GM23338 (cell line): ENCODE measurements around the gene XCL2. TPM values are rescaled to one million over a fixed set of nuclear protein-coding genes. Genes with fewer than 3 reads are reported as not detected.

Experiments
- ATAC-seq: fragments of 200-7000 bp; cut with Tn5 transposase; 3 replicates; pipeline ENCODE4 v1.9.1; 2020
- DNase-seq: peaks from one replicate; pipeline ENCODE4 v3.0.0-alpha.2; 2015; ENCODE audit warnings: low spot score
- H2AFZ ChIP-seq: fragments of 200-600 bp; sonication (generic); 2 replicates; pipeline ENCODE4 v1.8.0; 2016; ENCODE audit warnings: antibody characterized with exemption, mild to moderate bottlenecking, moderate library complexity
- H3F3A ChIP-seq: fragments of 200-600 bp; sonication (generic); replicated peaks from 2 replicates; pipeline ENCODE4 v1.8.0; 2017; ENCODE audit warnings: antibody characterized with exemption, mixed run types, low read depth
- H3K27ac ChIP-seq: fragments of 200-600 bp; sonication (generic); 2 replicates; pipeline ENCODE4 v1.6.1; 2016; ENCODE audit warnings: low read depth
- H3K27me3 ChIP-seq: fragments of 200-600 bp; sonication (generic); 2 replicates; pipeline ENCODE4 v1.8.0; 2016; ENCODE audit warnings: mild to moderate bottlenecking, mixed run types, moderate library complexity; ENCODE audit not compliant: insufficient read depth
- H3K36me3 ChIP-seq: fragments of 200-600 bp; sonication (generic); 2 replicates; pipeline ENCODE4 v1.8.0; 2016; ENCODE audit warnings: mild to moderate bottlenecking; ENCODE audit not compliant: insufficient read depth
- H3K4me1 ChIP-seq: fragments of 200-600 bp; sonication (generic); 2 replicates; pipeline ENCODE4 v1.8.0; 2016; ENCODE audit warnings: mild to moderate bottlenecking, moderate library complexity; ENCODE audit not compliant: insufficient read depth
- H3K4me2 ChIP-seq: fragments of 200-600 bp; sonication (generic); 2 replicates; pipeline ENCODE4 v1.7.1; 2017; ENCODE audit warnings: mixed run types
- H3K4me3 ChIP-seq: fragments of 200-600 bp; sonication (generic); 2 replicates; pipeline ENCODE4 v1.6.1; 2016; ENCODE audit warnings: mixed run types
- H3K79me2 ChIP-seq: fragments of 200-600 bp; sonication (generic); replicated peaks from 2 replicates; pipeline ENCODE4 v1.8.0; 2017; ENCODE audit warnings: mild to moderate bottlenecking; ENCODE audit not compliant: insufficient read depth
- H3K9me2 ChIP-seq: fragments of 200-600 bp; sonication (generic); 2 replicates; pipeline ENCODE4 v1.8.0; 2017; ENCODE audit not compliant: insufficient read depth
- H4K20me1 ChIP-seq: fragments of 200-600 bp; sonication (generic); replicated peaks from 2 replicates; pipeline ENCODE4 v1.8.0; 2017; ENCODE audit warnings: mild to moderate bottlenecking; ENCODE audit not compliant: insufficient read depth
- H3K27ac Mint-ChIP-seq: 2 replicates; pipeline ENCODE4 v1.8.0; 2020; ENCODE audit warnings: inconsistent platforms, mild to moderate bottlenecking, moderate library complexity, mixed read lengths
- H3K27me3 Mint-ChIP-seq: 3 replicates; pipeline ENCODE4 v1.8.0; 2022; ENCODE audit warnings: low read depth, mild to moderate bottlenecking, moderate library complexity, mixed read lengths, inconsistent platforms; ENCODE audit not compliant: insufficient read depth, poor library complexity
- H3K36me3 Mint-ChIP-seq: 3 replicates; pipeline ENCODE4 v1.8.0; 2021; ENCODE audit warnings: low read depth, mild to moderate bottlenecking, inconsistent platforms, moderate library complexity, mixed read lengths
- H3K4me1 Mint-ChIP-seq: 3 replicates; pipeline ENCODE4 v1.8.0; 2020; ENCODE audit warnings: mild to moderate bottlenecking, inconsistent platforms, mixed read lengths
- H3K4me3 Mint-ChIP-seq: 3 replicates; pipeline ENCODE4 v1.8.0; 2021; ENCODE audit warnings: moderate library complexity, mild to moderate bottlenecking, inconsistent platforms, mixed read lengths
- H3K9me3 Mint-ChIP-seq: 3 replicates; pipeline ENCODE4 v1.8.0; 2020; ENCODE audit warnings: moderate library complexity, mild to moderate bottlenecking, inconsistent platforms, mixed read lengths
- CREB1 ChIP-seq: fragments of 250-450 bp; sonication (Bioruptor Pico); IDR thresholded peaks from 2 replicates; pipeline ENCODE4 v1.5.0; 2020; ENCODE audit warnings: low read depth, mild to moderate bottlenecking, moderate library complexity
- CTCF ChIP-seq, 2 experiments: fragments of 200-600 bp in 1 of 2; sonication (generic) in 1 of 2; conservative IDR thresholded peaks; 2 replicates each; pipeline versions ENCODE4 v1.5.1 to v1.6.1; 2016 to 2017; ENCODE audit warnings: antibody characterized with exemption in 2 of 2, low read depth in 2 of 2, mild to moderate bottlenecking in 2 of 2, moderate library complexity in 1 of 2
- ETS1 ChIP-seq: IDR thresholded peaks from 2 replicates; pipeline ENCODE4 v1.6.1; 2016; ENCODE audit warnings: antibody characterized with exemption
- EZH2 ChIP-seq: fragments of 200-600 bp; sonication (generic); IDR thresholded peaks from one replicate; pipeline ENCODE4 v1.8.0; 2017; ENCODE audit warnings: antibody characterized with exemption, mild to moderate bottlenecking, low read depth; ENCODE audit not compliant: unreplicated experiment
- EZH2phosphoT487 ChIP-seq: fragments of 200-600 bp; sonication (generic); IDR thresholded peaks from one replicate; pipeline ENCODE4 v1.8.1; 2018; ENCODE audit warnings: antibody characterized with exemption; ENCODE audit not compliant: unreplicated experiment
- JUNB ChIP-seq: IDR thresholded peaks from one replicate; pipeline ENCODE4 v1.6.1; 2016; ENCODE audit warnings: antibody characterized with exemption; ENCODE audit not compliant: unreplicated experiment
- NANOG ChIP-seq: IDR thresholded peaks from 2 replicates; pipeline ENCODE4 v1.6.1; 2016; ENCODE audit warnings: antibody characterized with exemption, borderline replicate concordance
- POLR2AphosphoS5 ChIP-seq: IDR thresholded peaks from 2 replicates; pipeline ENCODE4 v1.6.1; 2016; ENCODE audit warnings: antibody characterized with exemption, low read depth
- REST ChIP-seq: IDR thresholded peaks from one replicate; pipeline ENCODE4 v1.6.1; 2018; ENCODE audit warnings: antibody characterized with exemption; ENCODE audit not compliant: unreplicated experiment
- STAT1 ChIP-seq: IDR thresholded peaks from one replicate; pipeline ENCODE4 v1.6.1; 2016; ENCODE audit warnings: antibody characterized with exemption; ENCODE audit not compliant: unreplicated experiment
- ZNF114 ChIP-seq: fragments of 250-450 bp; sonication (Bioruptor Pico); IDR thresholded peaks from 2 replicates; pipeline ENCODE4 v1.5.0; 2020; ENCODE audit warnings: mild to moderate bottlenecking, moderate library complexity
- ZNF331 ChIP-seq: fragments of 250-450 bp; sonication (Bioruptor Pico); IDR thresholded peaks from 2 replicates; pipeline ENCODE4 v1.5.0; 2020; ENCODE audit warnings: low read depth, mild to moderate bottlenecking, moderate library complexity
- ZNF462 ChIP-seq: fragments of 250-450 bp; sonication (Bioruptor Pico); IDR thresholded peaks from 2 replicates; pipeline ENCODE4 v1.5.0; 2020; ENCODE audit warnings: mild to moderate bottlenecking, moderate library complexity
- polyA plus RNA-seq: library from polyadenylated mRNA; unstranded; fragments of >200 nt; fragmentation: Nextera tagmentation; extraction: Ambion mirVana; gene quantifications from 2 replicates; pipeline ENCODE4 v1.2.1, GENCODE V29; 2016
- total RNA-seq: library from RNA; depleted of rRNA; stranded (reverse); fragments of >200 nt; shearing (Covaris generic); gene quantifications from 2 replicates; pipeline ENCODE4 v1.2.3, GENCODE V29; 2014

Gene XCL2
- total and polyA plus RNA-seq, 2 experiments from 2014 or later, result not detected

- H3K27ac Mint-ChIP-seq, result no peak overlapping the region
- Histone ChIP-seq H3K27me3 (no peaks in the 10 kb centered on the region), H3K4me2 (no peak overlapping the region), H3K36me3 (no peaks in the 10 kb centered on the region), H4K20me1 (no peaks in the 10 kb centered on the region), H3K9me2 (no peaks in the 10 kb centered on the region), H3F3A (no peaks in the 10 kb centered on the region), H3K27ac (no peak overlapping the region), H3K4me3 (no peak overlapping the region), H3K4me1 (no peaks in the 10 kb centered on the region), H3K79me2 (no peaks in the 10 kb centered on the region), H2AFZ (no peak overlapping the region)
- H3K27me3 Mint-ChIP-seq, result no peaks in the 10 kb centered on the region
- no peaks in the 10 kb centered on the region for H3K9me3 Mint-ChIP-seq
- no peaks in the 10 kb centered on the region for H3K36me3 Mint-ChIP-seq
- DNase-seq, result no peak
- no peak for TF ChIP-seq ETS1
- TF ChIP-seq CTCF (conservative IDR thresholded peaks at IDR 0.05; ENCODE audit: low read depth in 2 of 2), result no peak
- no peak for TF ChIP-seq NANOG
- no peak for TF ChIP-seq STAT1
- no peak for TF ChIP-seq CREB1 (CRISPR knock-in tag)
- TF ChIP-seq ZNF462 (CRISPR knock-in tag), result no peak
- TF ChIP-seq ZNF114 (CRISPR knock-in tag), result no peak
- TF ChIP-seq JUNB, result no peak
- no peak for TF ChIP-seq ZNF331 (CRISPR knock-in tag)
- TF ChIP-seq EZH2phosphoT487, result no peak
- no peak for TF ChIP-seq EZH2
- no peak for TF ChIP-seq POLR2AphosphoS5
- TF ChIP-seq REST, result no peak
- H3K4me3 Mint-ChIP-seq, result no peak overlapping the region
- no peaks in the 10 kb centered on the region for H3K4me1 Mint-ChIP-seq
- ATAC-seq, result no peak
Measured at GRCh38 chr1:168531615-168532345, 12.0 kb downstream of the XCL2 start.
